ENCODE results near the gene NPR2.

GRCh38 chr9:35816708-35817107 is 25.3 kb downstream of the NPR2 start:
- peak in 1 of 3 experiments; percentile 19 for TF ChIP-seq CTCF (optimal IDR thresholded peaks at IDR 0.05 in 1 of 3, IDR thresholded peaks at IDR 0.05 in 1 of 3, conservative IDR thresholded peaks at IDR 0.05 in 1 of 3; ENCODE audit: extremely low read depth in 1 of 3, insufficient read depth in 2 of 3, low read length in 3 of 3)
- no peak for TF ChIP-seq EZH2 (IDR thresholded peaks at IDR 0.05; ENCODE audit: low read length)

All from keratinocyte (primary cell).